Spleen (tissue), 7 donors: ENCODE data around the gene ZC3H12D.

Source experiments
- POLR2AphosphoS5 ChIP-seq, 3 donors: sonication (generic); formaldehyde crosslinking; IDR thresholded peaks; one replicate each; pipeline ENCODE4 v1.5.1; 2017; ENCODE audit warnings: antibody characterized with exemption in 3 of 3
- TF ChIP-seq, protein P1 (sequence below), 11 experiments: fragments of 200-600 bp in 7 of 11; fragments of 450-650 bp in 4 of 11; sonication (generic) in 4 of 11; IDR thresholded peaks in 8 of 11; conservative IDR thresholded peaks in 3 of 11; 1 replicate in 7 of 11; 2 replicates in 4 of 11; pipeline versions ENCODE4 v1.4.0 to v1.8.0; 2016 to 2021; ENCODE audit warnings: antibody characterized with exemption in 11 of 11, inconsistent platforms in 4 of 11, mild to moderate bottlenecking in 1 of 11
- donor health status: DM: no; HTN: no; CAD: no; lungs with moderate emphysema.
- donor health status: DM: no; HTN: no; CAD: no.
- donor health status: DM: no; HTN: no; CAD: no.

DNA sequence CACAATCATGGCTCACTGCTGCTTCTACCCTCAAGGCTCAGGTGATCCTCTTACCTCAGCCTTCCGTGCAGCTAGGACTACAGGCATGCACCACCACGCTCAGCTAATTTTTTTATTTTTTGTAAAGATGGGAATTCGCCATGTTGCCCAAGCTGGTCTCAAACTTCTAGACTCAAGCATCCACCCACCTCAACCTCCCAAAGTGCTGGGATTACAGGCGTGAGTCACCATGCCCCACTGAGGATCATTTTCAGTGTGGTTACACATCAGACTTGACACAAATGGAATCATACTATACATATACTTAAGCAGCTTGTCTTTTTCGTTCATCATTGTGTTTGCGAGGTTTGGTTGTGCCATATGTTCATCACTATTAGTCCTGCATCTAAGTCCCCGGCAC is 26.6 kb downstream of the ZC3H12D start:
- TF ChIP-seq, protein P1, sequence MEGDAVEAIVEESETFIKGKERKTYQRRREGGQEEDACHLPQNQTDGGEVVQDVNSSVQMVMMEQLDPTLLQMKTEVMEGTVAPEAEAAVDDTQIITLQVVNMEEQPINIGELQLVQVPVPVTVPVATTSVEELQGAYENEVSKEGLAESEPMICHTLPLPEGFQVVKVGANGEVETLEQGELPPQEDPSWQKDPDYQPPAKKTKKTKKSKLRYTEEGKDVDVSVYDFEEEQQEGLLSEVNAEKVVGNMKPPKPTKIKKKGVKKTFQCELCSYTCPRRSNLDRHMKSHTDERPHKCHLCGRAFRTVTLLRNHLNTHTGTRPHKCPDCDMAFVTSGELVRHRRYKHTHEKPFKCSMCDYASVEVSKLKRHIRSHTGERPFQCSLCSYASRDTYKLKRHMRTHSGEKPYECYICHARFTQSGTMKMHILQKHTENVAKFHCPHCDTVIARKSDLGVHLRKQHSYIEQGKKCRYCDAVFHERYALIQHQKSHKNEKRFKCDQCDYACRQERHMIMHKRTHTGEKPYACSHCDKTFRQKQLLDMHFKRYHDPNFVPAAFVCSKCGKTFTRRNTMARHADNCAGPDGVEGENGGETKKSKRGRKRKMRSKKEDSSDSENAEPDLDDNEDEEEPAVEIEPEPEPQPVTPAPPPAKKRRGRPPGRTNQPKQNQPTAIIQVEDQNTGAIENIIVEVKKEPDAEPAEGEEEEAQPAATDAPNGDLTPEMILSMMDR (IDR thresholded peaks at IDR 0.05 in 8 of 11, conservative IDR thresholded peaks at IDR 0.05 in 3 of 11): no peak
- no peak for TF ChIP-seq POLR2AphosphoS5 (IDR thresholded peaks at IDR 0.05)
